ENCODE data around the gene UGT1A10. TPM values are rescaled to one million over a fixed set of nuclear protein-coding genes. Genes with fewer than 3 reads are reported as not detected.

The UGT1A10 gene
- total RNA-seq, 1 donor from 2014 or later: not detected

GRCh38 chr2:233690444-233690843 lies 54.2 kb downstream of the UGT1A10 start:
- DNase-seq (ENCODE audit: extremely low spot score in 2 of 2): no peak
- peaks cover 8% of the 10 kb centered on the region for H3K4me1 ChIP-seq
- no peak overlapping the region for H3K27ac ChIP-seq
- H3K4me3 ChIP-seq: no peak overlapping the region
- H3K36me3 ChIP-seq: no peaks in the 10 kb centered on the region
- intact Hi-C loops (cut with DNase I): no loop called here
- TF ChIP-seq POLR2AphosphoS5 (IDR thresholded peaks at IDR 0.05; ENCODE audit: insufficient read depth in 1 of 2, low read depth in 1 of 2) (no peak), POLR2A (IDR thresholded peaks at IDR 0.05) (no peak)
- TF ChIP-seq, protein P1, sequence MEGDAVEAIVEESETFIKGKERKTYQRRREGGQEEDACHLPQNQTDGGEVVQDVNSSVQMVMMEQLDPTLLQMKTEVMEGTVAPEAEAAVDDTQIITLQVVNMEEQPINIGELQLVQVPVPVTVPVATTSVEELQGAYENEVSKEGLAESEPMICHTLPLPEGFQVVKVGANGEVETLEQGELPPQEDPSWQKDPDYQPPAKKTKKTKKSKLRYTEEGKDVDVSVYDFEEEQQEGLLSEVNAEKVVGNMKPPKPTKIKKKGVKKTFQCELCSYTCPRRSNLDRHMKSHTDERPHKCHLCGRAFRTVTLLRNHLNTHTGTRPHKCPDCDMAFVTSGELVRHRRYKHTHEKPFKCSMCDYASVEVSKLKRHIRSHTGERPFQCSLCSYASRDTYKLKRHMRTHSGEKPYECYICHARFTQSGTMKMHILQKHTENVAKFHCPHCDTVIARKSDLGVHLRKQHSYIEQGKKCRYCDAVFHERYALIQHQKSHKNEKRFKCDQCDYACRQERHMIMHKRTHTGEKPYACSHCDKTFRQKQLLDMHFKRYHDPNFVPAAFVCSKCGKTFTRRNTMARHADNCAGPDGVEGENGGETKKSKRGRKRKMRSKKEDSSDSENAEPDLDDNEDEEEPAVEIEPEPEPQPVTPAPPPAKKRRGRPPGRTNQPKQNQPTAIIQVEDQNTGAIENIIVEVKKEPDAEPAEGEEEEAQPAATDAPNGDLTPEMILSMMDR (IDR thresholded peaks at IDR 0.05): no peak
- no peaks in the 10 kb centered on the region for H3K27me3 ChIP-seq
- H3K9me3 ChIP-seq: no peaks in the 10 kb centered on the region

DNA sequence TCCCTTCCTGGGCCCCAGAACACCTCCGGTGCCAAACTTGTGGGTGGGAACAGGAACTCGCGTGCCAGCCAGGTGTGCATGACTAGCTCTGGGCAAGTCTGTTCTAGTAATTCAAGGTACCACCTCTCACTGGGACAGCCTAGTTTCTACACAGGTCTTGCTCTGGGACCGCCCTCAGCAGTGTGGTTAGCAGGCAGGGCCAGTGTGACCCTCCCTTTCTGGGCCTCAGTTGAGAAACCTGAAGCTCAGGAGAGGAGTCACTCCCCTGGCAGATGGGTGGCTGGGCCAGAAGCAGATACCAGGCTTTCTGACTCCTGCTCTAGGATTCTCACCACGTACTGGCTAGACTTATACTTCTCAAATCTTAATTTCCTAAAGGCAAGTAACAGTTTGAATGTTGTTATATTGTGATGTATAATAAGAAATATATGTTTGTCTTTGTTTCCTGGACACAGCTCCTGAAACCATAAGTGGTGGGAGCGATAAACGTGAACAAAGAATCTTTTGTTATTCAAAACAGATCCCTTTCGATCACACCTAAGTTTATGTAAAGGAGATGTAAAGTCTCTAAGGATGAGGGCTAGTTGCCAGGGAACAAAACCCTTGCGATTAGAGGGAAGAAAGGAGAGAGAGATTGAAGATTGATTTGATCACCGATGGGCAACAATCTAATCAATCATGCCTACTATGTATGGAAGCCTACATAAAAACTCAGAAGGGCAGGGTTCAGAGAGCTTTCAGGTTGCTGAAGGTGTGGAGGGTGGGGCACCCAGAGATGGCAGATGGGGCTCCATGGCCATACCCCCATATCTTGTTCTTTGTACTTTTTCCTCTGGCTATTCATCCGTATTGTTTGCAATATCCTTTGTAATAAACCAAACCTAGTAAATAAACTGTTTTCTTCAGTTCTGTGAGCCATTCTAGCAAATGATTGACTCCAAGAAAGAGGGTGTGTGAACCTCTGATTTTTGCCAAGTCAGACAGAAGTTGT lies 55.5 kb downstream of the UGT1A10 start:
- no peaks in the 10 kb centered on the region for H3K9me3 ChIP-seq
- DNase-seq (ENCODE audit: extremely low spot score in 2 of 2): peak in 1 of 2 donors; percentile 92
- peak overlapping the region in 1 of 2 donors; percentile 33 for H3K4me3 ChIP-seq
- peak overlapping the region; percentile 16 for H3K27ac ChIP-seq
- intact Hi-C loops (cut with DNase I): no loop called here
- peaks cover 8% of the 10 kb centered on the region for H3K4me1 ChIP-seq
- no peaks in the 10 kb centered on the region for H3K36me3 ChIP-seq
- TF ChIP-seq, protein P1 (IDR thresholded peaks at IDR 0.05): no peak
- TF ChIP-seq POLR2A (IDR thresholded peaks at IDR 0.05) (peak in 1 of 2 donors; percentile 20), POLR2AphosphoS5 (IDR thresholded peaks at IDR 0.05; ENCODE audit: insufficient read depth in 1 of 2, low read depth in 1 of 2) (peak; percentile 63 to 80)
- no peaks in the 10 kb centered on the region for H3K27me3 ChIP-seq

DNA sequence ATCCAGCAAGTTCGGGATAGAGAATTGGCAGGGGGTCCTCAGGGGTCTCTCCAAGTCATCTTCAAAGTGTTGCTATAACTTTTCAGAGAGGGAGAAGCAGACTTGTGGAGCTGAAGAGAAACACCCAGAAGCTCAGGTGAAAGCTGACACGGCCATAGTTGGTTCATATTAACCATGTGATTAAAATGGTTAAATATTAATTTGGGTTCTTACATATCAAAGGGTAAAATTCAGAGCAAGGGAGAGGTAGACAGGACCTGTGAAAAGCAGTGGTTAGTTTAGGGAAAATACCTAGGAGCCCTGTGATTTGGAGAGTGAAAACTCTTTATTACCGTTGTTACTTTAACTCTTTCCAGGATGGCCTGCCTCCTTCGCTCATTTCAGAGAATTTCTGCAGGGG lies 56.4 kb downstream of the UGT1A10 start, which contains the start of gene UGT1A6:
Gene UGT1A6 (plus strand): TSS at position 243 of the 400 bp plus-strand sequence. CDS start 115 bp downstream, at position 358.
- TF ChIP-seq, protein P1 (IDR thresholded peaks at IDR 0.05): no peak
- TF ChIP-seq POLR2A (IDR thresholded peaks at IDR 0.05) (no peak), POLR2AphosphoS5 (IDR thresholded peaks at IDR 0.05; ENCODE audit: insufficient read depth in 1 of 2, low read depth in 1 of 2) (no peak)
- Histone ChIP-seq H3K27ac (peak within 1 kb of the TSS; percentile 16), H3K36me3 (no peaks in the 10 kb centered on the region), H3K4me3 (peak within 1 kb of the TSS in 1 of 2 donors; percentile 33), H3K9me3 (no peaks in the 10 kb centered on the region), H3K4me1 (peaks cover 8% of the 10 kb centered on the region), H3K27me3 (no peaks in the 10 kb centered on the region)
- no peak for DNase-seq (ENCODE audit: extremely low spot score in 2 of 2)
- intact Hi-C loops (cut with DNase I): no loop called here

GRCh38 chr2:233693963-233694362 lies 57.7 kb downstream of the UGT1A10 start:
- Histone ChIP-seq H3K36me3 (no peaks in the 10 kb centered on the region), H3K9me3 (no peaks in the 10 kb centered on the region), H3K27ac (no peak overlapping the region), H3K4me1 (peaks cover 8% of the 10 kb centered on the region), H3K27me3 (no peaks in the 10 kb centered on the region), H3K4me3 (no peak overlapping the region)
- TF ChIP-seq, protein P1 (IDR thresholded peaks at IDR 0.05): no peak
- no peak for TF ChIP-seq POLR2A (IDR thresholded peaks at IDR 0.05)
- no peak for TF ChIP-seq POLR2AphosphoS5 (IDR thresholded peaks at IDR 0.05; ENCODE audit: insufficient read depth in 1 of 2, low read depth in 1 of 2)
- no peak for DNase-seq (ENCODE audit: extremely low spot score in 2 of 2)
- intact Hi-C loops (cut with DNase I): no loop called here

DNA sequence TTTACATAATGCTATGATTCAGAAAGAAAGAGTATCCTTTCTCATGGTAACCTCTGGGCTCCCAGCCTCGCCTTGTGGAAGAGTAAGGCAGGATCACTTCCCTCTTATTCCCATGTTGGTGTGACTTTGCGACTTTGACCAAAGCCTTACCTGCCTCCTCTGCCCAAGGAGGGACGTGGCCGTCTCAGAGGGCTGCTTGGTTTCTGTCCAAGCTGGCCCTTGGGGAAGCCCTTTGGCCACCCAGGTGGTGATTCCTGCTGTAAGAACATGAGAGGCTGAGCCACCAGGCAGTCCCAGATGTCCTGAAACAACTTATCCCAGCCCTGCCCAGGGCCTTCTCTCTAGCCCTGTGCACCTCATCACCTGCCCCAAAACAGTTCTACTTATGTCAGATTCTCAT lies 62.5 kb downstream of the UGT1A10 start:
- no peaks in the 10 kb centered on the region for H3K4me1 ChIP-seq
- intact Hi-C loops (cut with DNase I): no loop called here
- no peaks in the 10 kb centered on the region for H3K27me3 ChIP-seq
- no peaks in the 10 kb centered on the region for H3K36me3 ChIP-seq
- TF ChIP-seq POLR2A (IDR thresholded peaks at IDR 0.05) (no peak), POLR2AphosphoS5 (IDR thresholded peaks at IDR 0.05; ENCODE audit: insufficient read depth in 1 of 2, low read depth in 1 of 2) (no peak)
- TF ChIP-seq, protein P1 (IDR thresholded peaks at IDR 0.05): no peak
- DNase-seq (ENCODE audit: extremely low spot score in 2 of 2): no peak
- H3K27ac ChIP-seq: no peak overlapping the region
- H3K9me3 ChIP-seq: no peaks in the 10 kb centered on the region
- no peak overlapping the region for H3K4me3 ChIP-seq

Data from vagina (tissue), 2 donors.